Gastrocnemius medialis (tissue), 4 donors: ENCODE measurements around the gene PARP11. TPM values are rescaled to one million over a fixed set of nuclear protein-coding genes. Genes with fewer than 3 reads are reported as not detected.

Experiments
- ATAC-seq, 2 donors: fragments of 150-250 bp; one replicate each; pipeline ENCODE4 v1.9.1; 2016
- DNase-seq, 2 donors: peaks; one replicate each; pipeline ENCODE4 v3.0.0-alpha.2; 2019
- H3K27ac ChIP-seq, 4 donors: fragments of 200-600 bp; sonication (generic); 1 replicate in 1 of 4; 2 replicates in 3 of 4; pipeline ENCODE4 v1.5.1; 2016 to 2018; ENCODE audit warnings: mild to moderate bottlenecking in 2 of 4, moderate library complexity in 1 of 4
- H3K27me3 ChIP-seq, 3 donors: fragments of 200-600 bp; sonication (generic) in 2 of 3; 1 replicate in 1 of 3; 2 replicates in 2 of 3; pipeline versions ENCODE4 v1.5.1 to v1.6.0; 2016 to 2019; ENCODE audit warnings: mild to moderate bottlenecking in 1 of 3, moderate library complexity in 1 of 3
- H3K36me3 ChIP-seq, 2 donors: fragments of 200-600 bp; sonication (generic) in 1 of 2; one replicate each; pipeline ENCODE4 v1.5.1; 2017 to 2018
- H3K4me1 ChIP-seq, 2 donors: fragments of 200-600 bp; sonication (generic) in 1 of 2; one replicate each; pipeline ENCODE4 v1.5.1; 2016 to 2017; ENCODE audit warnings: mild to moderate bottlenecking in 2 of 2
- H3K4me3 ChIP-seq, 4 donors: fragments of 200-600 bp; sonication (generic) in 3 of 4; 1 replicate in 1 of 4; 2 replicates in 3 of 4; pipeline ENCODE4 v1.5.1; 2016 to 2019; ENCODE audit warnings: mild to moderate bottlenecking in 2 of 4
- H3K9me3 ChIP-seq, 3 donors: fragments of 200-600 bp; sonication (generic) in 2 of 3; 1 replicate in 1 of 3; 2 replicates in 2 of 3; pipeline ENCODE4 v1.5.1; 2016 to 2019
- POLR2A ChIP-seq, 2 donors: fragments of 450-650 bp; IDR thresholded peaks; one replicate each; pipeline ENCODE4 v1.6.1; 2017; ENCODE audit warnings: antibody characterized with exemption in 2 of 2, mild to moderate bottlenecking in 2 of 2, moderate library complexity in 2 of 2
- in situ Hi-C, 4 donors: fragments of 200-750 bp; cut with MboI; loops; one replicate each; pipeline versions ENCODE4 v1.15.0 to v1.8.0; 2017; ENCODE audit warnings: low sequenced_read_pairs in 4 of 4
- intact Hi-C: fragments of 100-400 bp; cut with DNase I; formaldehyde crosslinking; loops from one replicate; pipeline ENCODE4 v1.15.1; 2023; ENCODE audit warnings: low total_unique reads
- total RNA-seq, 4 donors: library from RNA; depleted of rRNA; stranded (reverse); fragments of >200 nt; gene quantifications; one replicate each; pipeline versions ENCODE4 v1.1.0 to v1.2.3, GENCODE V29; 2016
- TF ChIP-seq, protein P1 (sequence below), 5 experiments: fragments of 450-650 bp in 3 of 5; fragments of 200-600 bp in 2 of 5; sonication (generic) in 2 of 5; IDR thresholded peaks in 4 of 5; conservative IDR thresholded peaks in 1 of 5; 1 replicate in 4 of 5; 2 replicates in 1 of 5; pipeline ENCODE4 v1.5.1; 2016 to 2019; ENCODE audit warnings: antibody characterized with exemption in 5 of 5, mild to moderate bottlenecking in 3 of 5, moderate library complexity in 3 of 5

PARP11 gene
- total RNA-seq, 4 donors from 2014 or later, result 0.53 to 2.4 (median 1.2) TPM

DNA sequence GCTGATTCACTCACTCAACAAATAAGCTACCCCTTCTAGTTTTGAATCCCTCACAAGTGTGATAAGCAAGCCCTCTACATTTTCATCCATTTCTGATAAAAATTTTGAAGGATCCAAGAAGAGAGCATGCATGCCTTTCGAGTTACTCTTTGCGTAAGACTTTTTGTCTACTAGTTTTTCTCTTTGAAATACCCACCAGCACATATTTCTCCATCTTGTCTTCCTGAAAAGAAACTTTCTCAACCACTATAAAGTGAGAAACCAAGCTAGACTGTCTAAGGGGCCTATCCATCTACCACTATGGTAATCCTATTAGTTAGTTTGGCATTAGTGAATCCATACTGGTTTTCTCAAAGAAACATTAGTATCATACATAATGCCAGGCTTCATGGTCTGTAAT, 56.9 kb downstream of the PARP11 start:
- Histone ChIP-seq H3K4me1 (no peaks in the 10 kb centered on the region), H3K9me3 (no peaks in the 10 kb centered on the region), H3K36me3 (peaks cover 0 to under 1% of the 10 kb centered on the region in 2 donors), H3K4me3 (no peak overlapping the region), H3K27ac (no peak overlapping the region), H3K27me3 (no peaks in the 10 kb centered on the region)
- ATAC-seq (no peak), DNase-seq (no peak)
- TF ChIP-seq, protein P1, sequence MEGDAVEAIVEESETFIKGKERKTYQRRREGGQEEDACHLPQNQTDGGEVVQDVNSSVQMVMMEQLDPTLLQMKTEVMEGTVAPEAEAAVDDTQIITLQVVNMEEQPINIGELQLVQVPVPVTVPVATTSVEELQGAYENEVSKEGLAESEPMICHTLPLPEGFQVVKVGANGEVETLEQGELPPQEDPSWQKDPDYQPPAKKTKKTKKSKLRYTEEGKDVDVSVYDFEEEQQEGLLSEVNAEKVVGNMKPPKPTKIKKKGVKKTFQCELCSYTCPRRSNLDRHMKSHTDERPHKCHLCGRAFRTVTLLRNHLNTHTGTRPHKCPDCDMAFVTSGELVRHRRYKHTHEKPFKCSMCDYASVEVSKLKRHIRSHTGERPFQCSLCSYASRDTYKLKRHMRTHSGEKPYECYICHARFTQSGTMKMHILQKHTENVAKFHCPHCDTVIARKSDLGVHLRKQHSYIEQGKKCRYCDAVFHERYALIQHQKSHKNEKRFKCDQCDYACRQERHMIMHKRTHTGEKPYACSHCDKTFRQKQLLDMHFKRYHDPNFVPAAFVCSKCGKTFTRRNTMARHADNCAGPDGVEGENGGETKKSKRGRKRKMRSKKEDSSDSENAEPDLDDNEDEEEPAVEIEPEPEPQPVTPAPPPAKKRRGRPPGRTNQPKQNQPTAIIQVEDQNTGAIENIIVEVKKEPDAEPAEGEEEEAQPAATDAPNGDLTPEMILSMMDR (IDR thresholded peaks at IDR 0.05 in 4 of 5, conservative IDR thresholded peaks at IDR 0.05 in 1 of 5), result no peak
- TF ChIP-seq POLR2A (IDR thresholded peaks at IDR 0.05), result no peak
- in situ Hi-C loops, result no loop called here
- intact Hi-C loops, result no loop called here

DNA sequence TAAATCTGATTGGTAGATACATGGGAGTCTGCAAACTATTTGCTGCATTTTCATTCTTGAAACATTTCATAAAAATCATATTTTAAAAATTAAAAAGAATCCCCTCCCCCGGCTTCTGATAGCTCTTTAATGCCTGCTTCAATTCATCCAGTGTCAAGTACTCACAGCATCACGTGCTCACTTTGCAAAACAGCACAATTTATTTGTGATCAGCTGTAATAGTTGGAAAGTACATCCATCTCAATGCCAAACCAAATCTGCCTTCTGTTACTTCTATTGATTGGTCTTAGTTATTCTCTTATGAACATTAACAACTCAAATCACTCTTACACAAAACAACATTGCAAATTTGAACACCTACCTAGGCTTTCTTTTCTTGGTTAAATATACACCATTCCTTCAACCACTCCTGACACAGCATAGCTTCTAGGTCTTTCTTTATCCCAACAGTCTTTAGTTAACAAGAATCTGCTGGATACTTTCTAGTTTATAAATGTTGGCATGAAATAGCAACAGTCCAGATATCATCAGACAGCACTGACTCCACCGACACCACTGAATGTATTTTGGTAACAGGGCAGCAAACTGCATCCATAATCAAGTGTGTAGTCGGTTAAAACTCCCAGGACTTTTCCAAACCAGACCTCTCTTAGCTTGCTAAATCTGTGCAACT, 58.0 kb downstream of the PARP11 start:
- no peak overlapping the region for H3K4me3 ChIP-seq
- intact Hi-C loops (no loop called here), in situ Hi-C loops (no loop called here)
- no peak for TF ChIP-seq POLR2A (IDR thresholded peaks at IDR 0.05)
- TF ChIP-seq, protein P1 (IDR thresholded peaks at IDR 0.05 in 4 of 5, conservative IDR thresholded peaks at IDR 0.05 in 1 of 5), result no peak
- H3K27me3 ChIP-seq, result no peaks in the 10 kb centered on the region
- H3K27ac ChIP-seq, result no peak overlapping the region
- ATAC-seq, result no peak
- H3K4me1 ChIP-seq, result no peaks in the 10 kb centered on the region
- DNase-seq, result no peak
- H3K36me3 ChIP-seq, result no peaks in the 10 kb centered on the region
- no peaks in the 10 kb centered on the region for H3K9me3 ChIP-seq

DNA sequence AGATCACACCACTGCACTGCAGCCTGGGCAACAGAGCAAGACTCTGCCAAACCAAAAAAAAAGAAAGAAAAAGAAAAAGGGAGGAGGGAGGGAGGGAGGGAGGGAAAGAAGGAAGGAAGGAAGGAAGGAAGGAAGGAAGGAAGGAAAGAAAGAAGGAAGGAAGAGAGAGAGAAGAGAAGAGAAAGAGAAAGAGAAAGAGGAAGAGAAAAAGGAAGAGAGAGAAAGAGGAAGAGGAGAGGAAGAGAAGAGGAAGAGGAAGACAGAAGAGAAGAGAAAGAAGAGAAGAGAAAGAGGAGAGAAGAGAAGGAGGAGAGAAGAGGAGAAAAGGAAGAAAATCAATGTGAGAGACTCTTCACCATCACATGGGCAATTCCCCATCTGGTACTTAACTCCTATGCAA, 62.7 kb downstream of the PARP11 start:
- H3K9me3 ChIP-seq, result no peaks in the 10 kb centered on the region
- in situ Hi-C loops, result no loop called here
- H3K4me3 ChIP-seq, result no peak overlapping the region
- DNase-seq (no peak), ATAC-seq (no peak)
- intact Hi-C loops, result no loop called here
- no peak overlapping the region for H3K27ac ChIP-seq
- H3K36me3 ChIP-seq, result no peaks in the 10 kb centered on the region
- TF ChIP-seq, protein P1 (IDR thresholded peaks at IDR 0.05 in 4 of 5, conservative IDR thresholded peaks at IDR 0.05 in 1 of 5), result no peak
- TF ChIP-seq POLR2A (IDR thresholded peaks at IDR 0.05), result no peak
- H3K4me1 ChIP-seq, result no peaks in the 10 kb centered on the region
- no peaks in the 10 kb centered on the region for H3K27me3 ChIP-seq

DNA sequence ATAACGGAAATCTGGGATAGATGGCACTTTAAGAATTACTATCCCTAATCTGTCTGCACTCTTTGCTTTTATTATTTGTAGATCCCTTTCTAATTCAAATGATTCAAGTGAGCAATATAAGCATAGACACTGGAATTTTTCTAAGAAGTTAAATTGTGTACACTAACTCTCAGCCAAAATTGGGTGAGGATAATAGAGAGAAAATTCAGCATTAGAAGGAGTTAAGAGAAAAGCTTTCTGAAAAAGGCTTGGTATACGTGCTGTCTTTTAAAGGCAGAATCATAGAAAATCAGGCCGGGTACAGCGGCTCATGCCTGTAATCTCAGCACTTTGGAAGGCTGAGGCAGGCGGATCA, 63.2 kb downstream of the PARP11 start:
- H3K27ac ChIP-seq, result no peak overlapping the region
- no peaks in the 10 kb centered on the region for H3K36me3 ChIP-seq
- TF ChIP-seq POLR2A (IDR thresholded peaks at IDR 0.05), result no peak
- TF ChIP-seq, protein P1 (IDR thresholded peaks at IDR 0.05 in 4 of 5, conservative IDR thresholded peaks at IDR 0.05 in 1 of 5), result no peak
- ATAC-seq, result no peak
- in situ Hi-C loops, result no loop called here
- no peaks in the 10 kb centered on the region for H3K9me3 ChIP-seq
- intact Hi-C loops, result no loop called here
- H3K4me1 ChIP-seq, result no peaks in the 10 kb centered on the region
- DNase-seq, result no peak
- H3K27me3 ChIP-seq, result no peaks in the 10 kb centered on the region
- H3K4me3 ChIP-seq, result no peak overlapping the region
